H9 (cell line): ENCODE data around the gene MTFP1. TPM values are rescaled to one million over a fixed set of nuclear protein-coding genes. Genes with fewer than 3 reads are reported as not detected.

Experiments
- DNase-seq: peaks from one replicate; pipeline ENCODE4 v3.0.0-alpha.2; 2017
- H2AFZ ChIP-seq: one replicate; pipeline ENCODE4 v1.6.1; 2013; ENCODE audit warnings: mild to moderate bottlenecking, low read length, control low read depth, moderate library complexity
- H2AK5ac ChIP-seq: 2 replicates; pipeline ENCODE4 v1.6.1; 2013; ENCODE audit warnings: low read length, control low read depth, mixed read lengths; ENCODE audit not compliant: insufficient read length
- H2BK120ac ChIP-seq: one replicate; pipeline ENCODE4 v1.6.1; 2013; ENCODE audit warnings: low read depth, mild to moderate bottlenecking, low read length, control low read depth, inconsistent platforms; ENCODE audit not compliant: poor library complexity, severe bottlenecking
- H2BK12ac ChIP-seq: 2 replicates; pipeline ENCODE4 v1.6.1; 2013; ENCODE audit warnings: low read length, control low read depth, mixed read lengths, low read depth; ENCODE audit not compliant: insufficient read length
- H2BK15ac ChIP-seq: 2 replicates; pipeline ENCODE4 v1.6.1; 2013; ENCODE audit warnings: low read depth, low read length, control low read depth
- H2BK20ac ChIP-seq: one replicate; pipeline ENCODE4 v1.6.1; 2013; ENCODE audit warnings: low read depth, mild to moderate bottlenecking, low read length, control low read depth, inconsistent platforms; ENCODE audit not compliant: poor library complexity, severe bottlenecking
- H2BK5ac ChIP-seq: 2 replicates; pipeline ENCODE4 v1.6.1; 2013; ENCODE audit warnings: low read length, control low read depth, mixed read lengths; ENCODE audit not compliant: insufficient read length
- H3K14ac ChIP-seq: 2 replicates; pipeline ENCODE4 v1.6.1; 2013; ENCODE audit warnings: low read length, control low read depth; ENCODE audit not compliant: insufficient read depth
- H3K18ac ChIP-seq: 2 replicates; pipeline ENCODE4 v1.6.1; 2013; ENCODE audit warnings: low read depth, mild to moderate bottlenecking, mixed read lengths, low read length, control low read depth; ENCODE audit not compliant: insufficient read length
- H3K23ac ChIP-seq: 2 replicates; pipeline ENCODE4 v1.6.1; 2013; ENCODE audit warnings: low read length, control low read depth, mixed read lengths, low read depth; ENCODE audit not compliant: insufficient read length
- H3K23me2 ChIP-seq: 2 replicates; pipeline ENCODE4 v1.6.1; 2013; ENCODE audit warnings: low read depth, mild to moderate bottlenecking, mixed read lengths, low read length, control low read depth; ENCODE audit not compliant: insufficient read length, poor library complexity, severe bottlenecking
- H3K27ac ChIP-seq: 2 replicates; pipeline ENCODE4 v1.5.1; 2013; ENCODE audit warnings: low read length, control low read depth, mixed read lengths, low read depth; ENCODE audit not compliant: insufficient read length
- H3K27me3 ChIP-seq: 2 replicates; pipeline ENCODE4 v1.6.1; 2013; ENCODE audit warnings: low read length, control low read depth, inconsistent platforms; ENCODE audit not compliant: insufficient read depth
- H3K4ac ChIP-seq: 2 replicates; pipeline ENCODE4 v1.6.1; 2013; ENCODE audit warnings: low read depth, mild to moderate bottlenecking, control low read depth, inconsistent platforms, low read length, moderate library complexity
- H3K4me1 ChIP-seq: 2 replicates; pipeline ENCODE4 v1.6.1; 2013; ENCODE audit warnings: low read length, control low read depth, inconsistent platforms; ENCODE audit not compliant: insufficient read depth
- H3K4me2 ChIP-seq: 2 replicates; pipeline ENCODE4 v1.6.1; 2013; ENCODE audit warnings: low read length, control low read depth, mixed read lengths; ENCODE audit not compliant: insufficient read length, insufficient read depth
- H3K56ac ChIP-seq: 2 replicates; pipeline ENCODE4 v1.6.1; 2013; ENCODE audit warnings: low read depth, mild to moderate bottlenecking, mixed read lengths, low read length, control low read depth; ENCODE audit not compliant: insufficient read length
- H3K79me1 ChIP-seq: 2 replicates; pipeline ENCODE4 v1.6.1; 2013; ENCODE audit warnings: low read depth, mild to moderate bottlenecking, moderate library complexity, low read length, control low read depth, inconsistent platforms; ENCODE audit not compliant: insufficient read depth, poor library complexity, severe bottlenecking
- H3K79me2 ChIP-seq: 2 replicates; pipeline ENCODE4 v1.6.1; 2013; ENCODE audit warnings: low read length, control low read depth, inconsistent platforms; ENCODE audit not compliant: insufficient read depth
- H3K9ac ChIP-seq: 2 replicates; pipeline ENCODE4 v1.6.1; 2013; ENCODE audit warnings: low read length, control low read depth, mixed read lengths; ENCODE audit not compliant: insufficient read length; ENCODE audit errors: extremely low read depth
- H3K9me3 ChIP-seq: one replicate; pipeline ENCODE4 v1.6.1; 2013; ENCODE audit warnings: low read depth, low read length, inconsistent platforms; ENCODE audit not compliant: control insufficient read depth
- H3T11ph ChIP-seq: one replicate; pipeline ENCODE4 v1.6.1; 2013; ENCODE audit warnings: mild to moderate bottlenecking, low read length, control low read depth, inconsistent platforms
- H4K20me1 ChIP-seq: one replicate; pipeline ENCODE4 v1.6.1; 2013; ENCODE audit not compliant: control insufficient read depth, insufficient read length, insufficient read depth
- H4K5ac ChIP-seq: 2 replicates; pipeline ENCODE4 v1.6.1; 2013; ENCODE audit warnings: low read depth, mild to moderate bottlenecking, mixed read lengths, low read length, control low read depth; ENCODE audit not compliant: insufficient read length
- H4K8ac ChIP-seq: replicated peaks from 2 replicates; pipeline ENCODE4 v1.6.1; 2013; ENCODE audit warnings: low read length, control low read depth, mixed read lengths, low read depth; ENCODE audit not compliant: insufficient read length
- H4K91ac ChIP-seq: 2 replicates; pipeline ENCODE4 v1.6.1; 2013; ENCODE audit warnings: low read depth, mild to moderate bottlenecking, moderate library complexity, mixed read lengths, low read length, control low read depth; ENCODE audit not compliant: insufficient read length
- H3K27ac Mint-ChIP-seq, 3 experiments: 2 replicates in 2 of 3; 3 replicates in 1 of 3; pipeline ENCODE4 v1.8.0; 2020 to 2021; ENCODE audit warnings: mixed read lengths in 3 of 3, mild to moderate bottlenecking in 1 of 3, moderate library complexity in 1 of 3
- H3K27me3 Mint-ChIP-seq: 2 replicates; pipeline ENCODE4 v1.8.0; 2021; ENCODE audit warnings: low read depth, mild to moderate bottlenecking, moderate library complexity, mixed read lengths
- H3K36me3 Mint-ChIP-seq, 3 experiments: 2 replicates in 2 of 3; 3 replicates in 1 of 3; pipeline ENCODE4 v1.8.0; 2020 to 2021; ENCODE audit warnings: low read depth in 3 of 3, mixed read lengths in 3 of 3; ENCODE audit not compliant: insufficient read depth in 1 of 3
- H3K4me1 Mint-ChIP-seq, 2 experiments: 2 replicates each; pipeline ENCODE4 v1.8.0; 2020; ENCODE audit warnings: mixed read lengths in 2 of 2
- H3K4me3 Mint-ChIP-seq, 2 experiments: 2 replicates in 1 of 2; 3 replicates in 1 of 2; pipeline ENCODE4 v1.8.0; 2020 to 2021; ENCODE audit warnings: mild to moderate bottlenecking in 2 of 2, mixed read lengths in 2 of 2, moderate library complexity in 1 of 2
- H3K9me3 Mint-ChIP-seq, 2 experiments: 2 replicates in 1 of 2; 3 replicates in 1 of 2; pipeline ENCODE4 v1.8.0; 2020; ENCODE audit warnings: mild to moderate bottlenecking in 2 of 2, mixed read lengths in 2 of 2, moderate library complexity in 1 of 2
- CTCF ChIP-seq: fragments of 200-600 bp; sonication (generic); conservative IDR thresholded peaks from 3 replicates; pipeline ENCODE4 v1.8.0; 2021; ENCODE audit warnings: antibody characterized with exemption, mild to moderate bottlenecking
- WGBS: extraction: QIAGEN DNeasy Blood & Tissue Kit; methylation state at CpG from one replicate; pipeline ENCODE4 v1.1.7; 2013; ENCODE audit warnings: missing lambda C conversion rate, low lambda C conversion rate, mixed read lengths; ENCODE audit not compliant: insufficient read length; ENCODE audit errors: extremely low coverage; 5-methylcytosine and 5-hydroxymethylcytosine counted together
- total RNA-seq: library from RNA; stranded (reverse); gene quantifications from 2 replicates; pipeline ENCODE4 v1.2.1, GENCODE V29; 2021

Gene MTFP1
- total RNA-seq, 1 experiment from 2014 or later: 46.8 TPM

GRCh38 chr22:30398685-30399680 is 26.6 kb upstream of the MTFP1 start:
- H3K23ac ChIP-seq: no peak overlapping the region
- H3K56ac ChIP-seq: no peak overlapping the region
- no peak overlapping the region for H2BK20ac ChIP-seq
- H3T11ph ChIP-seq: no peak overlapping the region
- WGBS: no CpG with 5 or more reads among the region's 25 CpGs
- H3K4me1 ChIP-seq: peaks cover 6% of the 10 kb centered on the region; the same call in 1 of the 2 replicates
- no peak for TF ChIP-seq CTCF
- H3K9me3 Mint-ChIP-seq: no peaks in the 10 kb centered on the region; a peak in 1 of 5 replicates
- peaks cover 43% of the 10 kb centered on the region for H3K27me3 Mint-ChIP-seq
- no peak overlapping the region for H3K4me2 ChIP-seq
- no peak overlapping the region for H2AK5ac ChIP-seq
- peaks cover 29 to 33% of the 10 kb centered on the region in 2 experiments for H3K4me1 Mint-ChIP-seq
- H3K23me2 ChIP-seq: peaks cover 7% of the 10 kb centered on the region
- peak overlapping the region; percentile 29 to 88; a peak in 2 of 5 replicates for H3K4me3 Mint-ChIP-seq
- no peak overlapping the region for H3K4ac ChIP-seq
- H3K79me2 ChIP-seq: no peaks in the 10 kb centered on the region
- H2BK15ac ChIP-seq: no peak overlapping the region
- no peaks in the 10 kb centered on the region for H4K20me1 ChIP-seq
- H2BK12ac ChIP-seq: no peak overlapping the region
- no peak overlapping the region for H4K8ac ChIP-seq
- peaks cover 0 to 7% (median 3%) of the 10 kb centered on the region in 3 experiments; a peak in 3 of 7 replicates for H3K36me3 Mint-ChIP-seq
- no peak overlapping the region for H2AFZ ChIP-seq
- H4K5ac ChIP-seq: no peak overlapping the region
- H3K9ac ChIP-seq: no peak overlapping the region
- H2BK120ac ChIP-seq: no peak overlapping the region
- H3K27ac ChIP-seq: no peak overlapping the region
- no peak overlapping the region; the same call in 1 of the 2 replicates for H3K14ac ChIP-seq
- no peak for DNase-seq
- no peak overlapping the region for H2BK5ac ChIP-seq
- no peaks in the 10 kb centered on the region for H3K9me3 ChIP-seq
- H3K27ac Mint-ChIP-seq: no peak overlapping the region
- no peaks in the 10 kb centered on the region for H3K79me1 ChIP-seq
- H3K18ac ChIP-seq: no peak overlapping the region
- H3K27me3 ChIP-seq: peaks cover 4% of the 10 kb centered on the region; the same call in 1 of the 2 replicates
- no peak overlapping the region for H4K91ac ChIP-seq
